Activated B cell treated with CpG ODN at 0.5 μM for 24 hours (primary cell): ENCODE data around the gene ADAMTS19. TPM values are rescaled to one million over a fixed set of nuclear protein-coding genes. Genes with fewer than 3 reads are reported as not detected.

ENCODE experiments used
- ATAC-seq: fragments of 200-7000 bp; cut with Tn5 transposase; one replicate; pipeline ENCODE4 v1.10.0; 2021; ENCODE audit warnings: low read depth, mild to moderate bottlenecking, moderate library complexity
- CTCF ChIA-PET: fragments of 350-600 bp; sonication (Branson Sonifier 250); formaldehyde crosslinking; loops from one replicate; lab custom pipeline; 2021; ENCODE audit warnings: antibody characterized with exemption; lab: Charles Lee
- POLR2A ChIA-PET: fragments of 350-600 bp; sonication (Branson Sonifier 250); formaldehyde crosslinking; loops from one replicate; lab custom pipeline; 2021; ENCODE audit warnings: antibody characterized with exemption; lab: Charles Lee
- DNase-seq: peaks from one replicate; pipeline ENCODE4 v3.0.0; 2022
- H3K27ac Mint-ChIP-seq: one replicate; pipeline ENCODE4 v1.8.0; 2020; ENCODE audit warnings: mixed read lengths
- H3K27me3 Mint-ChIP-seq: one replicate; pipeline ENCODE4 v1.8.0; 2021; ENCODE audit warnings: mixed read lengths
- H3K36me3 Mint-ChIP-seq: one replicate; pipeline ENCODE4 v1.8.0; 2021; ENCODE audit warnings: low read depth, mixed read lengths
- H3K4me1 Mint-ChIP-seq: one replicate; pipeline ENCODE4 v1.8.0; 2021; ENCODE audit warnings: mixed read lengths
- H3K4me3 Mint-ChIP-seq: one replicate; pipeline ENCODE4 v1.8.0; 2020; ENCODE audit warnings: mild to moderate bottlenecking, mixed read lengths
- H3K9me3 Mint-ChIP-seq: one replicate; pipeline ENCODE4 v1.8.0; 2020; ENCODE audit warnings: mixed read lengths
- intact Hi-C: fragments of 100-400 bp; cut with micrococcal nuclease; formaldehyde crosslinking; loops from one replicate; pipeline ENCODE4 v1.15.1; 2024
- total RNA-seq: library from RNA; stranded (reverse); gene quantifications from 2 replicates; pipeline ENCODE4 v1.2.3, GENCODE V29; 2022
- TF ChIP-seq, protein P1 (sequence below): fragments of 200-600 bp; IDR thresholded peaks from one replicate; pipeline ENCODE4 v1.8.0; 2022; ENCODE audit warnings: antibody characterized with exemption, mild to moderate bottlenecking

Gene ADAMTS19
- total RNA-seq, 1 donor from 2014 or later = not detected

DNA sequence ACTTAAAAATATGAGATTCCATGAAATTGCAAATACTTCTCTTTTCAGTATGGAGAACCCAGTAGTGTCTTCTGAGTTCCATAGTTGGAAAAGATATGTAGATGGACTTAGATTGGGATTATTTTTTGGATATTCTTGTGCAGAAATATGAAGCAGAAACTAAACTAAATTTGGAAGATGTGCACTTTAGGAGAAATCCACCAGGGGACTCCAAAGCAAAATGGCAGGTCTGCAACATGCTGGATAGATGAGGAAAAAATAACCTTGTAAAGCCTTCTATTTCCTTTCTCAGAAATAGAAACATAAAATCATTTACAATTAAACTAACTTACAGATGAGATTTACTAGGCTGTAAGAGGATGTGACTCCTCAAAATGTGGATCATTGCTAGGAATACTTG, 238.6 kb downstream of the ADAMTS19 start:
- CTCF ChIA-PET = no interaction called here
- no peaks in the 10 kb centered on the region for H3K4me1 Mint-ChIP-seq
- no peaks in the 10 kb centered on the region for H3K27me3 Mint-ChIP-seq
- DNase-seq (no peak), ATAC-seq (no peak)
- POLR2A ChIA-PET = no interaction called here
- no peak overlapping the region for H3K4me3 Mint-ChIP-seq
- no peak overlapping the region for H3K27ac Mint-ChIP-seq
- TF ChIP-seq, protein P1, sequence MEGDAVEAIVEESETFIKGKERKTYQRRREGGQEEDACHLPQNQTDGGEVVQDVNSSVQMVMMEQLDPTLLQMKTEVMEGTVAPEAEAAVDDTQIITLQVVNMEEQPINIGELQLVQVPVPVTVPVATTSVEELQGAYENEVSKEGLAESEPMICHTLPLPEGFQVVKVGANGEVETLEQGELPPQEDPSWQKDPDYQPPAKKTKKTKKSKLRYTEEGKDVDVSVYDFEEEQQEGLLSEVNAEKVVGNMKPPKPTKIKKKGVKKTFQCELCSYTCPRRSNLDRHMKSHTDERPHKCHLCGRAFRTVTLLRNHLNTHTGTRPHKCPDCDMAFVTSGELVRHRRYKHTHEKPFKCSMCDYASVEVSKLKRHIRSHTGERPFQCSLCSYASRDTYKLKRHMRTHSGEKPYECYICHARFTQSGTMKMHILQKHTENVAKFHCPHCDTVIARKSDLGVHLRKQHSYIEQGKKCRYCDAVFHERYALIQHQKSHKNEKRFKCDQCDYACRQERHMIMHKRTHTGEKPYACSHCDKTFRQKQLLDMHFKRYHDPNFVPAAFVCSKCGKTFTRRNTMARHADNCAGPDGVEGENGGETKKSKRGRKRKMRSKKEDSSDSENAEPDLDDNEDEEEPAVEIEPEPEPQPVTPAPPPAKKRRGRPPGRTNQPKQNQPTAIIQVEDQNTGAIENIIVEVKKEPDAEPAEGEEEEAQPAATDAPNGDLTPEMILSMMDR = no peak
- no peaks in the 10 kb centered on the region for H3K36me3 Mint-ChIP-seq
- intact Hi-C loops = no loop called here
- H3K9me3 Mint-ChIP-seq = no peaks in the 10 kb centered on the region

DNA sequence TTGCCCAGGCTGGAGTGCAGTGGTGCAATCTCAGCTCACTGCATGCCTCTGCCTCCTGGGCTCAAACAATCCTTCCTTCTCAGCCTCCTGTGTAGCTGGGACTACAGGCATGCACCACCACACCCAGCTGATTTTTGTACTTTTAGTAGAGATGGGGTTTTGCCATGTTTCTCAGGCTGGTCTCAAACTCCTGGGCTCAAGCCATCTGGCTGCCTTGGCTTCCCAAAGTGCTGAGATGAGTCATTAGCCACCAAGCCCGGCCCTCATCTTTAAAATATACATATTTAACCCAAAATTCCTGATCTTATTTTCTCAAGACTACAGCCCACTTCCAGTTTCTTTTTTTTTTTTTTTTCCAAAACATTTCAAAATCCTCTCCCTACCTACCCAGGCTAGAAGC, 256.1 kb downstream of the ADAMTS19 start:
- CTCF ChIA-PET = no interaction called here
- Mint-ChIP-seq H3K4me1 (no peaks in the 10 kb centered on the region), H3K27me3 (no peaks in the 10 kb centered on the region), H3K4me3 (no peak overlapping the region), H3K27ac (no peak overlapping the region), H3K9me3 (no peaks in the 10 kb centered on the region), H3K36me3 (no peaks in the 10 kb centered on the region)
- POLR2A ChIA-PET = no interaction called here
- TF ChIP-seq, protein P1 = no peak
- ATAC-seq = no peak
- intact Hi-C loops = no loop called here
- no peak for DNase-seq

DNA sequence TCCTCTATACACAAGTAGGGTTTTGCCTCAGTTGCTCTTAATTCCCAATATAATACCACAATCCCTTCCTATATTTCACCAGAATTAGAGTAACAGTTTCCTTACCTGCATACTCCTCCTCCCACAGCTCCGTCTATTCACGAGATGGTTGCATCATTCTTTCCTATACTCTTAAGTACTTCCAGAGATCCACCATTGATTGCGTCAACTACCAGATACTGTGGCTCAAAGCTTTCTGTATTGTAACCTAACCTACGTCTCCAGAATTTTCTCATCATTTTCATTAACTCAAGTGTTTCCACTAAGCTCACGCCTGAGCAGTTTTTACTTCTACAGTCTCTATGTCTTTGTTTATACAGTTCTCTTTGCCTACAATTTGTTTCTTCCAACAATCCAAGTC, 256.6 kb downstream of the ADAMTS19 start:
- Mint-ChIP-seq H3K27me3 (no peaks in the 10 kb centered on the region), H3K4me1 (no peaks in the 10 kb centered on the region), H3K4me3 (no peak overlapping the region), H3K27ac (no peak overlapping the region), H3K36me3 (no peaks in the 10 kb centered on the region), H3K9me3 (no peaks in the 10 kb centered on the region)
- TF ChIP-seq, protein P1 = no peak
- ATAC-seq (no peak), DNase-seq (no peak)
- ChIA-PET POLR2A (no interaction called here), CTCF (no interaction called here)
- intact Hi-C loops = no loop called here

DNA sequence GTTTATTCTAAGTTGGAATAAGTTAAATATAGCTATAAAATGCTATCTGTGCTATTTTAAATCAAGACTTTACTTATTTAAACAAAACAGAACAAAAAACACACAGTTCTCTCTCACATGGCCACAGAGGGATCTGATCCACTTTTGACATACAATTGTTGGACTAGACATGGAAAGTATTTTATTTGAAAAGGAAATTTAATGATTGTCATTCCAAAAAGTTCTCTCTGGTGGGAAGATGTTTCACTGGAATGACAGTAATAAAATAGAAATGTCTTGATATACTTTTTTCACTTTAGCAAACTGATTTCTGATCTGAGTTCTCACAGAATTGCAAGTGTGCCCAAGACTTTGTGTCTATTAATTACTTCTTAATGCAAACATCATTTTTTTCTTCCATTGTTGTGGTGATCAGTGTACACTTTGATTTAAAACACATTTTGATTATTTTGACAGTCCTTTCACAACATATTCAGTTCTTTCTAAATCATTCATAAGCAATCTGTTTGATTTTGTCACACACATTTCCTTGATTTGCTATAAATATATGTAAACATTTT, 257.7 kb downstream of the ADAMTS19 start:
- ChIA-PET POLR2A (no interaction called here), CTCF (no interaction called here)
- Mint-ChIP-seq H3K4me3 (no peak overlapping the region), H3K9me3 (no peaks in the 10 kb centered on the region), H3K4me1 (no peaks in the 10 kb centered on the region), H3K36me3 (no peaks in the 10 kb centered on the region), H3K27me3 (no peaks in the 10 kb centered on the region), H3K27ac (no peak overlapping the region)
- no peak for DNase-seq
- intact Hi-C loops = no loop called here
- TF ChIP-seq, protein P1 = no peak
- no peak for ATAC-seq

DNA sequence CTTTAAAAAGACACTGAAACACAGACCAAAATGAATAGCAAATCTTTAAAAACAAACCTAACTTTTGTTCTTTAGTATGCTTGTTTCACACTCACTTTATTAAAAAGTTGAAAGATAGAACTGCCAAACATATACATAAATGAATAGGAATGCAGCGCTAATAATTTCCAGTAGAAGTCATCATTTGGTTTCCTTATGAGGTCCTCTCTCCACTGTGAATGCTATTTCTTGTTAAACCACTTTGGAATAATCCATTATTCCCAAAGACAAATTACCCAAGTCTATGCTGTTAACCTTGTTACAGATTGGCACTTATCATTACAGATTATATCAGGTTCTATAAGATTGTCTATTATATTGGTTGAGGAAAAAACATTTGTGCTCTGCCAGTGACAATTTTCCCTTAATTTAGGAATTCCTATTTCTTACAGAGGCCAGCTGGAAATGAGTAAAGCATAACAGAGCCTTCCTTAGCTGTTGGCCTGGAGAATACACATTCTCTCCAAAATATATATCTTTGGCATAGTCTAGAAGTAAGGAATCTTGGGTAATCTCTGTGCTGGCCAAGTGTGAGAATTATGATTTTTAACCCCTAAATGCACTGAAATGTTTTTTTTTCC, 258.5 kb downstream of the ADAMTS19 start:
- Mint-ChIP-seq H3K4me1 (no peaks in the 10 kb centered on the region), H3K9me3 (no peaks in the 10 kb centered on the region), H3K27ac (no peak overlapping the region), H3K4me3 (no peak overlapping the region), H3K36me3 (no peaks in the 10 kb centered on the region), H3K27me3 (no peaks in the 10 kb centered on the region)
- POLR2A ChIA-PET = no interaction called here
- DNase-seq (no peak), ATAC-seq (no peak)
- CTCF ChIA-PET = no interaction called here
- intact Hi-C loops = no loop called here
- TF ChIP-seq, protein P1 = no peak
